Hematopoietic multipotent progenitor cell treated with erythropoietin and hydrocortisone succinate and interleukin-3 and kit ligand, for 4 days (in vitro differentiated cells): Measurements from ENCODE around the gene OR2A12.
"Not testable (repeated sequence)": the region's sequence is repeated elsewhere in the genome, so short reads cannot be mapped to it uniquely, and the experiment has no call there.

ENCODE experiments used
- DNase-seq: peaks from one replicate; pipeline ENCODE4 v3.0.0-alpha.2; 2015

OR2A12 gene

GRCh38 chr7:144122876-144123275, 36.8 kb downstream of the OR2A12 start, which contains the start of gene OR2A14:
TSS of gene OR2A14 (plus strand) at chr7:144123176. CDS start at chr7:144129113, 5,937 bp downstream.
- DNase-seq, result no peak

- DNase-seq, result peak; percentile 91
These were observed 41.7 kb downstream of the OR2A12 start for GRCh38 chr7:144127714-144128334.

GRCh38 chr7:144129601-144130000, 43.5 kb downstream of the OR2A12 start:
- DNase-seq, result not testable (repeated sequence)

DNA sequence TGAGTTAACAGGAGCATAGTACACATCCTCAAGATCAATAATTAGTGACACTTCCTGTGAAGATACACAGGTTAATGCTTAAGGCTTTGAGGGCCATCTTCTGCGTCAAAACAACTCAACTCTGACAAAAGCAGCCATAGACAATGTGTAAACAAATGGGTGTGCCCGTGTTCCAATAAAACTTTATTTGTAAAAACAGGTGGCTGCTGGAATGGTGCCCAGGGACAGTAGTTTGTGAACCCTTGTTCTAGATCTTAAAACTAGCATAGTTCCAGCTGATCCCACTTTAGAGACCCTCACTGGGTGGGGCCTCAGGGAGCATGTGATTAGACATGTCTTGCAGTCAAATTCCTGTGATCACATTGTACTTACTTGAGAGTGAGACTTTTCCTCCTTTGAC, 44.7 kb downstream of the OR2A12 start:
- DNase-seq, result no peak

GRCh38 chr7:144132262-144132661, 46.2 kb downstream of the OR2A12 start:
- DNase-seq, result no peak

DNA sequence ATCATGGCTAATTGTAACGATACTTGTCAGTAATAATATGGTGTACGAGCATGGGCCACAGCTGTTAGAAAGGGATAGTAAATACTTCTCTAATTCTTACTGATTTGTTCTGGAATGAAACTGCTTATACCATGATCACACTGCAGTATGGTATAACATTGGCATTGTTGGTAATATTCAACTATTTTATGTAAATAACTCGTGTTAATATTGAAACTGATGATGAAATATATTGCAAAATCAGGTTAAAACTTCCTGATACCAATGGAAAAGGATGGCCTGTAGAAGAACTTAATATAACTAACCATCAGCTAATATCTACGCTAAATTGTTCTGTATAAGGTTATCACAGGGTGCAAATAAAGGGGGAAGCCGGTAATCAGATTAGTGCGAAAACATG, 47.2 kb downstream of the OR2A12 start:
- no peak for DNase-seq

DNA sequence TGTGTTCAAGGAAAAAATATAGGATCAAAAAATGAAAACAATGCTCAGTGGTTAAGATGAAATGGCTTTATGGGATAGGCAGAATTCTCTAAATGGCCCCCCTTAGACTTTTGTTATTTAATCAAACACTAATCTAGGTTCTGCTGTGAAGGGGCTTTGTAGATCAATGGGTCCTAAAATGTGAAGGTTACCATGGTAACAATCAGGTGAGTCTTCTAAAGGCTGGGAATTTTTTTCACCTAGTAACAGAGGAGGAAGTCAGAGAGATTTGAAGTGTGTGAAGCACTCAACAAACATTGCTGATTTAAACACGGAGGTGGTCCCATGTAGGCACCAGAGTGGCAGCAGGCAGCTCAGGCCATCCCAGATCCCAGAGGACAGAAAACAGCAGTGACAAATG, 48.0 kb downstream of the OR2A12 start:
- no peak for DNase-seq

DNA sequence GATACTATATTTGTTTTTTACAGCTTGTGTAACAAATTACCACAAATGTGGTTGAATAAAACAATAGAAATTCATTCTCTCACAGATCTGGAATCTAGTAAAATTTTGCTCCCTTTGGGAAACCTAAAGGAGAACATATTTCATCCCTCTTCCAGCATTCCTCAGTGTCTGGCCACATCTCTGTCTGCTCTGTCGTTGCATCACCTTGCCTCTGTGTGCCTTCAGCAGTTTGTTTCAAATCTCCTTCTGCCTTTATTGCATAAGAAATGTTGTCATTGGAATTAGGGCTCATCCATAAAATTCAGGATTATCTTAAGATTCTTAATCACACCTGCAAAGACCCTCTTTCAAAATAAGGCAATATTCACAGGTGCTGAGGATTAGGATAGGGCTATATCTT, 51.4 kb downstream of the OR2A12 start:
- no peak for DNase-seq

DNA sequence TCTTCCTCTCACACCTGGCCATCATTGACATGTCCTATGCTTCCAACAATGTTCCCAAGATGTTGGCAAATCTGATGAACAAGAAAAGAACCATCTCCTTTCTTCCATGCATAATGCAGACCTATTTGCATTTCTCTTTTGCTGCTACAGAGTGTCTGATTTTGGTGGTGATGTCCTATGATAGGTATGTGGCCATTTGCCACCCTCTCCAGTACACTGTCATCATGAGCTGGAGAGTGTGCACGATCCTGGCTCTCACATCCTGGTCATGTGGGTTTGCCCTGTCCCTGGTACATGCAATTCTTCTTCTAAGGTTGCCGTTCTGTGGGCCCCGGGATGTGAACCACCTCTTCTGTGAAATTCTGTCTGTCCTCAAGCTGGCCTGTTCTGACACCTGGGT, 56.1 kb downstream of the OR2A12 start:
- no peak for DNase-seq

DNA sequence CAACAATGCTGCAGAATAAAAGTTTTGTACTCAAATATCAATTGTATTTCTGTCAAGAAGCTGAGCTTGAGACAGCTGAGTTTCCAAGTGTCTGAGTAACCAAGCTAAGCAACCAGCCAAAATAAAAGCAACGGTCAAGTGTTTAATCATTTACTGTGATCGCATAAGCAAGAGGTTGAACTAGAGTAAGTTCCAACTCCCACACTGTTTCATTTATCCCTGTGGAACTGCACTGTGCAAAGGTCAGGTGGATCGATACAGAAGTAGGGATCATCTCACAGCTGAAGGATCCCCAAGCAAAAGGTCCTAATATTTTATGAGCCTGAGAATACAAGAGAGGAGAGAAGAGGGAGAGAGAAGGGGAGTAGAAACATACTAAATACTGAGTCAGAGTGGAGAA, 58.3 kb downstream of the OR2A12 start:
- no peak for DNase-seq

- DNase-seq, result no peak
These were observed 62.2 kb downstream of the OR2A12 start for GRCh38 chr7:144148224-144148827.
